ENCODE measurements around the gene POC1B.

The POC1B gene

GRCh38 chr12:89379839-89380467, 145.9 kb downstream of the POC1B start:
- no peak for DNase-seq

DNA sequence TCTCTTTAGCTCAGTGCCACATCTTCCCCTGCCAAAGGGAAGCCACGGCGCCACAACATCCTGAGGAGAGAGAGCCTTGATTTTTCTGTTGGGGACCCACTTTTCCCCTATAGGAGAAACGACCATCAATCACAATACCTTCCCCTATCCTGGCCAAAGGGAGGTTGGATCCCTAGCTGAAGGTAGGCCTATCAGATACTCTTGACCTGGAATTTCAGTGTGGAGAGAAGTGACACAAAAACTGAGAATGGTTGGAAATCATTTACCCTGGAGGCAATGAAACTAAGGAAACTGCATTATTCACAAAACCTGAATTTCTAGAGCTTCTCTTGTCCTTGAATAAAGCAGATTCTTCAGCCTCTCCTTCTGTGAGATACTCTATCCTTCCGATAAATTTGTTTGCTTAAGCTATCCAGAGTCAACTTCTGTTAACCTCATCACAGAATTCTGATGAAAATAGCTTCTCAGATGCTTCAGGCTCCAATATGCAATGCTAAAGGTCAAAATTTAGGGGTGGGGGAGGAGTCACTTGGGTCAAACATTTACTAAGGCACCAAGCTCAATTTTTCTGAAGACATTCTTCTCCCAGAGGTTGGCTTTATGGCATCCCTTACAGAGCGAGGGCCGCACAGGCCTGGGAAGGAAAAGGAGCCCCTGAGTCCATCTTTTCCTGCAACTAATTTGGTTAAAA, 146.6 kb downstream of the POC1B start:
- DNase-seq, result no peak

GRCh38 chr12:89376844-89377243, 149.0 kb downstream of the POC1B start:
- no peak for DNase-seq

DNA sequence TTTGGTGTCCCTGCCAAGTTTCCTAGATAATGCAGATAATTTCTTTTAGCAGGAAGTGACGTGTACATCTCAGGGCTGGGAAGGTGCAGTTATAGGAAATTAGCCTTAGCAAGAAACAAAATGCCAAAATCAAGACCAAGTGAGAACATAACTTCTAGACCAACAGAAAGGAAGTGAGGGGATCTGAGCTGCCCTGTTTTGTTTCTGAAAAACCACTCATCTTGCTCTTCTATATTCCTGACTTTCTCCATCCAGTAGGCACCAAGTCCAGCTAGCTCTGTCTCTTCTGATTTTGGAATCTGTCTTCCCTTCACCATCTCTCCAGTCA, 149.7 kb downstream of the POC1B start:
- DNase-seq, result no peak

GRCh38 chr12:89373763-89374572, 151.9 kb downstream of the POC1B start:
- DNase-seq, result no peak

GRCh38 chr12:89372584-89373370, 153.1 kb downstream of the POC1B start:
- DNase-seq, result no peak

- DNase-seq, result no peak
Measured at GRCh38 chr12:89370850-89371249, 155.0 kb downstream of the POC1B start.

GRCh38 chr12:89370421-89370831, 155.4 kb downstream of the POC1B start:
- no peak for DNase-seq

Data from activated CD4-positive, alpha-beta T cell treated with anti-CD3 and anti-CD28 coated beads for 48 hours (primary cell).